ENCODE measurements around the gene ACP4.

ACP4 gene

DNA sequence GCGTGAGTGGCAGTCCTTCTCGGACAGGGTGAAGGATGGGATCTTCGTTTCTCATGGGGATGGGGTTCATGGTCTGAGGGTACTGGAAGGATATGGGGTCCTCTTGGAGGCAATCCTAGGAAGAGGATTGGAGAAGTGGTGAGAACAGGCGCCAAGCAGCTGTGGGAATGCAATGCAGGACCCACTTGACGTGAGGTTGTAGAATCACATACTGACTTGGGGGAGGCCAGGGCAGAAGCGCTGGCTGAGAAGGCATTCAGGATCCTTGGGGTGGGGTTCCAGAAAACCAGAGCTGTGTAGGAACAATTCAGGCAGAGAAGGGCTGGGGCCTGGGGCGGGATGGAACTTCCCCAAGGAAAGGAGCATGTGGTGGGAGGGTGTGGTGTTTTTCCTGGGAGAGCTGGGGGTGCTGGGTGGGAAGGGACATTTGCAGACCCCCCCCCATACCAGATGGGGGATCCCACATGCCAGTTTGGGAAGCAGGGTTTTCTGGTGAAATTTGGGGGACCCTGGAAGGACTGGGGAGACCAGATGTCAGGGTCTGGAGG lies 32.5 kb downstream of the ACP4 start:
- no peak for DNase-seq (ENCODE audit: low read depth in 3 of 3)

DNA sequence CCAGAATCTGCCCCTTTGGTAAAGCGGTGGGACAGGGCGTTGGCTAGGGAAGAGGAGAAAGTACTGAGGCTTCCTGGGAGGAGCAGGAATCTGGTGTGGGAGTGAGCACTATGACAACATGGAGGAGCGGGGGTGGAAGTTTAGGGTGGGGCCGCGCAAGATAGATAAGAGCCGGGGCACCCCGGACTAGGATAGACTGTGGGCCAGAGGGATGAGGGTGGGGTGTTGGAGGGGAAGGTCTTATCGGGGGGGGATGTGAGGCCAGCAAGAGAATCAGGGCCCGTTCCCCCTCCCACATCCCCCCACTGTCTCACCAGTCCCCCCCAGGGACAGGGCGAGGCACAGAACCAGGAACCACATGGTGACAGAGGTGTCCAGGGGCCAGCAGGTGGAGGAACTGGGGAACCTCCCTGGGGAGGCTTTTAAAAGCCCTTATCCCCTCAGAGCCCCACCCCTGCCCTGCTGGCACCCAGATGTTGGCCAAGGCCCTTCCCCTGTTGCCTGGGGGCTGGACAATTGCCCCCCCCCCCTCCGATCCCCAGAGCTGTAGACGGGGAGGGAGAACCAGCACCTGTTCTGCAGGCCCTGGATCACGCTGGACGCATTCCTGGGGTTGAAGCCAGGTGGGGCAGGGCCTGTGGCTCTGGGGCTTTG lies 33.3 kb downstream of the ACP4 start, which contains the start of gene KLK1:
KLK1 (minus strand) TSS at position 399 of the 654 bp plus-strand sequence; CDS start at position 360, 39 bp downstream.
- no peak for DNase-seq (ENCODE audit: low read depth in 3 of 3)

DNA sequence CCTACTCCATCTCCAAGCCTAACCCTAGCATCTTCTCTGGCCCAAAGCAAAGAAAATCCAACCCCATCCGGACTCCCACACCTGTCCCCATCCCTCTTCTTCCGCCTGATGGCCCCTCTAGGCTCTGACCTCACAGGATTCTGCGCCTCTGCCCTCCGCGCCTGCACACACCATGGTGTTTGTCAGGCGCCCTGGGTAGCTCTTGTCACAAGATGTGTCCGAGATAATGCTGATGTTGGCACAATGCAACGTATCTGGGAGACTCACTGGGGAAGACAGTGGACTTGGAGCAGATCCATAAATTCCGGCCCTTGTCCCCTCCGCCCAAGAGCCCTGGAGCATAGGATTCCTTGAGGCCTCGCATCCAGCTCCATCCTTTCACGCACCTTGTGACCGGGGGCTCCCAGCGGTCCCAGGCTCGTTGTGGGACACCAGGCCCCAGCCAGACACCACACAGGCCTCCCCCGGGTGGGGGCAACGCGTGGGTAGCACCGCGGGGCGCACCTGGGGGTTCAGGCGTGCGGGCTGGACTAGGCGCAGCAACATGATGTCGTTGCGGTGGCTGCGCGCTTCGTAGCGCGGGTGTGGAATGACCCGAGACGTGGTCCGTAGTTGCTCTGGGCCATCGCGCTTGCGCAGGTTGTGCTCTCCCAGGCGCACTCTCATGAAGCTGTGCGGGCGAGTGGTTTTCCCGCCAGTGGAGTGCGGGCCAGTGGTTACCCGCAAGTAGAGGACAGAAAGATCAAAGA lies 36.5 kb downstream of the ACP4 start:
- no peak for DNase-seq (ENCODE audit: low read depth in 3 of 3)

GRCh38 chr19:50827476-50827875 lies 37.3 kb downstream of the ACP4 start:
- DNase-seq (ENCODE audit: low read depth in 3 of 3) = no peak

DNA sequence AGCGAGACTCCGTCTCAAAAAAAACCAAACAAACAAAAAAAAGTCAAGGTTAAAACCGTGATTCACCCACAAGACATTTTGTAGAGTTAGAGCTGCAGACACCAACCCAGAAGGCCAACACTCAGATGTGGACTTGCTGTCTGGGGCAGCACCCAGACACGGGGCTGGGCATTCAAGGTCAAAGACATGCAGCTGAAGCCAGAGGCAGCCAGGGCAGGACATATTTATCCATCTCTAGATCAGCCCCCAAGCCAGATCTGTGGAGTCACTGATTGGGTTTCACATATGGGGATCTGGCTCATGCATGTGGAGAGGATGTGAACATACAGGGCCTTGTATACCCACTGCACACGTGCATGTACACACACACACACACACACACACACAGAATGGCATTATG lies 39.6 kb downstream of the ACP4 start:
- DNase-seq (ENCODE audit: low read depth in 3 of 3) = no peak

DNA sequence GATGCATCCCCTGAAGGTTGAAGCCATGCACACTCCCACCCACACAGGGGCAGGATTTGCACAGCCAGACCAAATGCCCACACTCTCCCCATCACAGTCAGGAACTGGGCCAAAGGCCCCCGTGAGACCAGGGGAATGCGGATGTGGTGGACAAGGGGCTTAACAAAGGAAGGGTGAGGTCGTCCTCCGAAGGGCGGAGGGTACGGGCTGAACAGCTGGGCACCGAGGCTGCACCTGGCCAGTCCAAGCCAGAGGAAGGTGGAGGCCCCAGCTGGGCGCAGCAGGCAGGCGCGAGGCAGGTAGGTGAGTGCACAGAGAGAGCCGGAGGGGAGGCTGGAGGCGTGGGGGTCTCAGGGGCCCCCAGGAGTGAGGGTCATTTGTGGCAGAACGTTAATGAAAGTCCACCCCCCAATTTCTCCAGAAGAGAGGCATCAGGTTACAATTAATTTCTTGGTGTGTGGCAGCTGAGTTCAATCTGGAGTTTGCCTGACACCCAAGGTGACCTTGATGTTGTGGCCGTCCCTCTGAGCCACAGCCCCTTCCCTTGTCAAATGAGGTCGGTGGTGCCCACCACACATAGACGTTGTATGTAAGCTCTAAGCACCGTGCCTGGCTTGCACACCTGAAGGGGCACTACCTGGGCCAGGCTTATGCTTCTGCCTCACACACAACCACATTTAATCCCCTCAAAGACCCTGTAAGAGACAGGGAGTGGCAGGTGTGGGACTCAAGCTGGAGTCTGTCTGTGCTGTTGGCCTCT lies 40.2 kb downstream of the ACP4 start:
- DNase-seq (ENCODE audit: low read depth in 3 of 3) = no peak

GRCh38 chr19:50831026-50831396 lies 40.8 kb downstream of the ACP4 start:
- DNase-seq (ENCODE audit: low read depth in 3 of 3) = no peak

GRCh38 chr19:50832666-50833065 lies 42.5 kb downstream of the ACP4 start:
- DNase-seq (ENCODE audit: low read depth in 3 of 3) = no peak

GRCh38 chr19:50833117-50833801 lies 43.0 kb downstream of the ACP4 start, which contains the start of gene KLK15:
Gene KLK15, minus strand, starts transcription at chr19:50833574. Its CDS starts 2,082 bp downstream, at chr19:50831492.
- no peak for DNase-seq (ENCODE audit: low read depth in 3 of 3)

DNA sequence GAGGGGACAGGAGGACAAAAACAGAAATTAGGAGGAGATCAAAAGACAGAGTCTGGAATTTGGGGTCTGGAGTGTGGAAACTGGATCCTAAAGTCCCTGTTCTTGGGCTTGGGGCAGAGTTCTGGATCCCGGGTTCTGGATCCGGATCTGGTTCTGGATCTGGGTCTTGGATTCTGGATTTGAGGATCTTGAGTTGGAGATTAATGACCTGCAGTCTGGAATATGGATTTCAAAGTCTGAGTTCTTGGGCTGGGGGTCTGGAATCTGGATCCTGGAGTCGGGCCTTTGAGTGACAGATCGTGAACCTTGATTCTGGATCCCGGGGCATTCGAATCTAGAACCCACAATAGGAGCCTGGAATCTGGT lies 43.6 kb downstream of the ACP4 start:
- no peak for DNase-seq (ENCODE audit: low read depth in 3 of 3)

DNA sequence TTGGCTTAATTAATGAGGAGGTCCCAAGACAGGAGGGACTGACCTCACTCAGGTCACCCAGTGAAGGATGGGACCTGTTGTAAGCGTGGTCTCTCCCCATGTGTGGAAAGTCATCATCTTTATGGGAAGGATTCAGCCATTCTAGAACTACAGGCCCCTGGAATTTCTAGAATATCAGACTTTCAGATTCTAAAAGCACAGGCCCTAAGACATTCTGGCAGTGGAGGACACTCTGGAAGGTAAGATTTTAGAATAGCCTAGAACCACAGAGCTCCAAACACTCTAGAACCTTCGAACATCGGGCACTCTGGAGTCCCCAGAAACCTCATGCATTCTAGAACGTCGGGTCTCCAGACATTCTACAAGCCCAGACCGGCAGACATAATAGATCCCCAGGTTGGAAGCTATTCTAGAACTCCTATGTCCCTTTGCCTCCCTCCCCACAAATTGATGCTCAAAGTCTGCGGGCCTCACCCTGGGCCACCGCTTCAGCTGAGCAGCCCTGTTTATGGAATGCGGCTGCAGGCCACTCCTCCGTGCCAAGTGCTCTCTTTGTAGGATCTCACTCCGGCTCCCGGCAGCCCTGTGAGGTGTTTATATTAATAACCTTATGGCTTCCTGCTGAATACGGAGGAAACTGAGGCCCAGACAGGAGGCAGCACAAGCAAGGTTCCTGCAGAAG lies 45.0 kb downstream of the ACP4 start:
- no peak for DNase-seq (ENCODE audit: low read depth in 3 of 3)

GRCh38 chr19:50835785-50836542 lies 45.7 kb downstream of the ACP4 start:
- DNase-seq (ENCODE audit: low read depth in 3 of 3) = peak; percentile 50 to 72 (median 53)

- DNase-seq (ENCODE audit: low read depth in 3 of 3) = no peak
Observed at GRCh38 chr19:50836543-50837195, 46.5 kb downstream of the ACP4 start.

DNA sequence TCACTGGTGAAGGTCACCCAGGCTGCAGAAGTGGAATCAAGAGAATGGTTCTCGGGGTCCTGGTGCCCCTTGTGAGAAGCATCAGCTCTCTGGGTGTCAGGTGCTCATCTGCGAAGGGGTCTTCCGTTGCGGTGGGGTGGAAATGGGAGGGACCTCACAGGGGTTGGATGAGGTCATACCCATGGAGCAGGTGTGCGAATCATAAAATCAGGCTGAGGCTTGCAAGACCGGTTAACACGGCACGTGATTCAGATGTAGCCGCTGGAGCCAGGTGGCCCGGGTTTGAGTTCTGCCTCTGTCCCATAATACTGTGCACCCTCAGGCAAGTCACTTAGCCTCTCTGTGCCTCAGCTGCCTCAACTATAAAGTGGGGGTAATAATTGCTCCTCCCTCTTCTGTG lies 47.1 kb downstream of the ACP4 start:
- no peak for DNase-seq (ENCODE audit: low read depth in 3 of 3)

GRCh38 chr19:50838239-50838638 lies 48.0 kb downstream of the ACP4 start:
- no peak for DNase-seq (ENCODE audit: low read depth in 3 of 3)

DNA sequence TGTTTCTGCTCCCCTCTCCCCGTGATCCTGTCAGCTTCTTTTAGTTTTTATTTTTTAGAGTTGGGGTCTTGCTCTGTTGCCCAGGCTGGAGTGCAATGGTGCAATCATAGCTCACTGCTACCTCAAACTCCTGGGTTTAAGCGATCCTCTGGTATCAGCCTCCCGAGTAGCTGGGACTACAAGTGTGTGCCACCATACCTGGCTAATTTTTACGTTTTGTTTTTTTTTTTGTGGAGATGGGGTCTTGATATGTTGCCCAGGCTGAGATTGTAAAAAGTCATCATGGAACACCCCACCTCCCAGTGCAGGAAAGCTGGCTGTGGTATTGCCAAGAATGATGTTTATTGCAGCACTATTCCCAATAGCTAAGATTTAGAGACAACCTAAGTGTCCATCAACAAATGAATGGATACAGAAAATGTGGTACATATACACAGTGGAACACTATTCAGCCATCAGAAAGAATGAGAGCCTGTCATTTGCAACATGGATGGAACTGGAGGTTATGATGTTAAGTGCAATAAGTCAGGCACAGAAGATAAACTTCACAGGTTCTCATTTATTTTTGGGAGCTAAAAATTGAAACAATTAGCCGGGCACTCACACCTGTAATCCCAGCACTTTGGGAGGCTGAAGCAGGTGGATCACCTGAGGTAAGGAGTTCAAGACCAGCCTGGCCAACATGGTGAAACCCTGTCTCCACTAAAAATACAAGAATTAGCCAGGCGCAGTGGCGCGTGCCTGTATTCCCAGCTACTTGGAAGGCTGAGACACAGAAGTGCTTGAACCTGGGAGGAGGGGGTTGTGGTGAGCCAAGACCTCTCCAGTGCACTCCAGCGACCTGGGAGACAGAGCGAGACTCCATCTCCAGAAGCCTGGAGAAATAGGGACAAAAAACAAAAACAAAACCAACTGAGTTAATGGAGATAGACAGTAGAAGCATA lies 49.8 kb downstream of the ACP4 start:
- DNase-seq (ENCODE audit: low read depth in 3 of 3) = no peak

GRCh38 chr19:50842130-50842529 lies 51.9 kb downstream of the ACP4 start:
- DNase-seq (ENCODE audit: low read depth in 3 of 3) = no peak

DNA sequence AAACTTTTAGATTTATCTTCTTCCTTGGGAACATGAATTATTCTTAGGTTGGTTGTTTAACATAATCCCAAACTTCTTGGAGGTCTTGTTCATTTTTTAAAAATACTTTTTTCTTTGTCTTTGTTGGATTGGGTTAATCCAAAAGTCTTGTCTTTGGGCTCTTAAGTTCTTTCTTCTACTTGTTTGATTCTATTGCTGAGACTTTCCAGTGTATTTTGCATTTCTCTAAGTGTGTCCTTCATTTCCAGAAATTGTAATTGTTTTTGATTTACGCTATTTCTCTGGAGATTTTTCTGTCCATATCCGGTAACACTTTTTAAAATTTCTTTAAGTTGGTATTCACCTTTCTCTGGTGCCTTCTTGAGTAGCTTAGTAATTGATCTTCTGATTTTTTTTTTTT lies 53.0 kb downstream of the ACP4 start:
- no peak for DNase-seq (ENCODE audit: low read depth in 3 of 3)

DNA sequence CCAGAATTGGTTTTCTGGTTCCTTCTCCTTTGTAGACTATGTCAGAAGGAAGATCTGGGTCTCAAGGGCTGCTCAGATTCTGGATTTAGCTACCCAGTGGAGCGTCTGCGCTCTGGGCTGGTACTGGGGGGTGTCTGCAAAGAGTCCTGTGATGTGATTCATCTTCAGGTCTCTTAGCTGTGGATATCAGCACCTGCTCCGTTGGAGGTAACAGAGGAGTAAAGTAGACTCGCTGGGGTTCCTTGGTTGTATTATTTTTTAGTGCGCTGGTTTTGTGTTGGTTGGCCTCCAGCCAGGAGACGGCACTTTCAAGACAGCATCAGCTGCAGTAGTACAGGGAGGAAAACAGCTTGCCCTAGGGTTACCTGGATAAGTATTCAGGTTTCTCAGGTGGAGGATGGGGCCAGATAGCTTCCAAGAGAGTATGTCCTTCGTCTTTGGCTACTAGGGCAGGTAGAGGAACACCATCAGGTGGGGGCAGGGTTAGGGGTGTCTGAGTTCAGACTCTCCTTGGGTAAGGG lies 53.5 kb downstream of the ACP4 start:
- DNase-seq (ENCODE audit: low read depth in 3 of 3) = no peak
